Esophagus muscularis mucosa (tissue), 4 donors: ENCODE measurements around the gene EVX2. TPM values are rescaled to one million over a fixed set of nuclear protein-coding genes. Genes with fewer than 3 reads are reported as not detected.
A peak's percentile ranks its signal among the peaks of the same experiment; 100 is the strongest.

Source experiments
- DNase-seq: peaks from one replicate; pipeline ENCODE4 v3.0.0-alpha.2; 2017; ENCODE audit errors: extremely low spot score
- H3K27ac ChIP-seq, 4 donors: fragments of 200-600 bp; sonication (generic); replicated peaks in 1 of 4; 1 replicate in 3 of 4; 2 replicates in 1 of 4; pipeline ENCODE4 v1.5.1; 2016 to 2019; ENCODE audit warnings: mild to moderate bottlenecking in 1 of 4
- H3K27me3 ChIP-seq, 4 donors: fragments of 200-600 bp; sonication (generic); one replicate each; pipeline versions ENCODE4 v1.5.1 to v1.6.0; 2016 to 2019
- H3K36me3 ChIP-seq, 4 donors: fragments of 200-600 bp; sonication (generic); one replicate each; pipeline ENCODE4 v1.5.1; 2016 to 2019
- H3K4me1 ChIP-seq, 4 donors: fragments of 200-600 bp; sonication (generic); one replicate each; pipeline ENCODE4 v1.5.1; 2016 to 2019
- H3K4me3 ChIP-seq, 4 donors: fragments of 200-600 bp; sonication (generic); 1 replicate in 2 of 4; 2 replicates in 2 of 4; pipeline ENCODE4 v1.5.1; 2016 to 2019; ENCODE audit warnings: mild to moderate bottlenecking in 4 of 4, moderate library complexity in 1 of 4
- H3K9me3 ChIP-seq, 4 donors: fragments of 200-600 bp; sonication (generic); 1 replicate in 3 of 4; 2 replicates in 1 of 4; pipeline ENCODE4 v1.5.1; 2016 to 2019
- CTCF ChIP-seq, 3 experiments: fragments of 200-600 bp in 2 of 3; fragments of 450-650 bp in 1 of 3; sonication (generic) in 2 of 3; IDR thresholded peaks; one replicate each; pipeline ENCODE4 v1.5.1; 2017 to 2019; ENCODE audit warnings: antibody characterized with exemption in 3 of 3, mild to moderate bottlenecking in 2 of 3, moderate library complexity in 1 of 3
- EP300 ChIP-seq: sonication (generic); formaldehyde crosslinking; IDR thresholded peaks from one replicate; pipeline ENCODE4 v1.6.1; 2017; ENCODE audit warnings: antibody characterized with exemption
- POLR2A ChIP-seq: fragments of 450-650 bp; IDR thresholded peaks from one replicate; pipeline ENCODE4 v1.6.1; 2017; ENCODE audit warnings: antibody characterized with exemption, moderate library complexity, mild to moderate bottlenecking, low read depth
- POLR2AphosphoS5 ChIP-seq, 2 donors: sonication (generic); formaldehyde crosslinking; IDR thresholded peaks; one replicate each; pipeline ENCODE4 v1.6.1; 2017; ENCODE audit warnings: antibody characterized with exemption in 2 of 2
- WGBS: methylation state at CpG from one replicate; pipeline ENCODE4 v1.1.5; 2018; 5-methylcytosine and 5-hydroxymethylcytosine counted together
- intact Hi-C: fragments of 100-400 bp; cut with DNase I; formaldehyde crosslinking; loops from one replicate; pipeline ENCODE4 v1.15.1; 2023
- total RNA-seq, 4 donors: library from RNA; depleted of rRNA; stranded (reverse); fragments of >200 nt; gene quantifications; one replicate each; pipeline versions ENCODE4 v1.1.0 to v1.2.1, GENCODE V29; 2016

Gene EVX2
- total RNA-seq, 4 donors from 2014 or later = 0.11 TPM; not detected in 3

- 3% methylated on average over 69 of the region's 95 CpGs for WGBS
- peaks cover 8 to 100% (median 90%) of the 10 kb centered on the region in 4 donors for H3K27me3 ChIP-seq
- no peaks in the 10 kb centered on the region for H3K9me3 ChIP-seq
- no peak within 1 kb of the TSS for H3K27ac ChIP-seq
- DNase-seq = no peak
- H3K4me1 ChIP-seq = peaks cover 25 to 46% (median 43%) of the 10 kb centered on the region in 4 donors
- H3K36me3 ChIP-seq = no peaks in the 10 kb centered on the region
- H3K4me3 ChIP-seq = peak within 1 kb of the TSS; percentile 31 to 52 (median 45)
- TF ChIP-seq CTCF (IDR thresholded peaks at IDR 0.05) (no peak), POLR2AphosphoS5 (IDR thresholded peaks at IDR 0.05) (no peak), EP300 (no peak)
- intact Hi-C loops = no loop called here
Measured at GRCh38 chr2:176092270-176093144, 8.7 kb upstream of the EVX2 start, which contains the start of gene HOXD13. Gene HOXD13, plus strand, starts transcription at chr2:176092721. Its CDS starts 170 bp downstream, at chr2:176092891.

DNA sequence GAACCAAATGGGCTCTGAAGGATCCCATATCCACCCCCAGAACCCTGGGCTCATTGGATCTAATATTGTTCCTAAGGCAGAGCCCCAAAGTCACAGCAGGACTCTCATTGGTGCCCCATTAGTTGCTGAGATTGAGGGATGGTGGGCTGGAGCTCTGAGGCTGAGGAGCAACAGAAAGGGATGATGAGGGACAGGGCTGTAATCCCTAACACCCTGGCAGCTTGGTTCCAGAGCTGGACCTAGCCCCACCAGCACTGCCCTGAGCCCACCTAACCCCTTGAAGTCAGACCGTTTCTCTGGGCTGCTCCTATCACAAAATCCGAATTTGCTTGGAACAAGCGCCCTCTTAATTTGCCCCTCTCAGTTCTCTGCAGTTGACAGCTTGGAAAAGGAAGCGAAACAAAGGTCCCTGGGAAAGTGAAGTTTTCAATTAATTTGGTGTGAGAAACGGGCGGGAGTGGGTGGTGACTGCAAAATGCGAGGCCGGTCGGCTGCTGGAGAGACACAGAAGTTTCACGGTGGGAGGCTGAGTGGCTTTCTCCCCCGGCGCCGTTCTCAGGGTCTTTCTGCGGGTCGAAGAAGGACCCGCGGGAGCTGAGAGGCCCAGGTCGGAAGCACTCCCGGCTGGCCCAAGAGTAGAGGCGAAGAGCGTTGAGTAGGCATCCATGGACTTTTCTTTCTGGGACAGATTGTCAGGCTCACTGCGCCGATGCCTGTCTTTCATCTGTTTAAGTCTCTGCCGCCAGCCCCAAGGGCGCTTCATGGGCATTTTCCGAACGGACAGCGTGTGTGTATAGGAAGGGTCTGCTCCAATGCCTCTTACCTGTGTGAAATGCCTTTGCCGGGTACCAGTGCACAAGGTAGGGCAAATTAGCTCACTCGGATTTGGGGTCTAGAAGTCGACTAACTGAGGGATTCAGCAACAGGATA lies 7.8 kb upstream of the EVX2 start:
- intact Hi-C loops = no loop called here
- TF ChIP-seq POLR2A = no peak
- Histone ChIP-seq H3K27me3 (peaks cover 8 to 100% (median 89%) of the 10 kb centered on the region in 4 donors), H3K9me3 (no peaks in the 10 kb centered on the region), H3K36me3 (no peaks in the 10 kb centered on the region), H3K27ac (no peak overlapping the region), H3K4me3 (no peak overlapping the region), H3K4me1 (peaks cover 16 to 37% (median 34%) of the 10 kb centered on the region in 4 donors)
- DNase-seq = no peak
- WGBS = 6% methylated on average over 28 of the region's 31 CpGs

DNA sequence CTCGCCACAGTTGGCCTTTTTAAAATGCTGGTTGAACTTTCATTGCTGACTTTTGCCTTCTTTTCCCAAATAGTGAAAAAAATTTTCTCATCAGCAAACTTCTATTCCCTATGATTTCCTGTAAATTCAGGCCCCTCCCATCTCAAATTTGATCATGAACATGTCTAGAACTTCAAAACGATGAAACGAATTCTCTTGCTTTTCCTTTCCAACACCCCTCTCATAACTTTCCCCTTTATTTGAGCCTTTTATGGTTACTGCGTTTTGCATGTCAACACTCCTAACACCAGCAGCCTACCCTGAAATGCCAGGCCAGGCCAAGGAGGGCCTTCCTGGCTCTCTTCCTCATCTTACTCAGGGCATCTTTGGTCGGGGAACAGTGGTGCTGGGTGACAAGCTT lies 7.1 kb upstream of the EVX2 start:
- Histone ChIP-seq H3K4me1 (peaks cover 20 to 39% (median 36%) of the 10 kb centered on the region in 4 donors), H3K27me3 (peaks cover 8 to 100% (median 89%) of the 10 kb centered on the region in 4 donors)
- TF ChIP-seq POLR2A (no peak), EP300 (no peak), POLR2AphosphoS5 (IDR thresholded peaks at IDR 0.05) (no peak), CTCF (IDR thresholded peaks at IDR 0.05) (no peak)

DNA sequence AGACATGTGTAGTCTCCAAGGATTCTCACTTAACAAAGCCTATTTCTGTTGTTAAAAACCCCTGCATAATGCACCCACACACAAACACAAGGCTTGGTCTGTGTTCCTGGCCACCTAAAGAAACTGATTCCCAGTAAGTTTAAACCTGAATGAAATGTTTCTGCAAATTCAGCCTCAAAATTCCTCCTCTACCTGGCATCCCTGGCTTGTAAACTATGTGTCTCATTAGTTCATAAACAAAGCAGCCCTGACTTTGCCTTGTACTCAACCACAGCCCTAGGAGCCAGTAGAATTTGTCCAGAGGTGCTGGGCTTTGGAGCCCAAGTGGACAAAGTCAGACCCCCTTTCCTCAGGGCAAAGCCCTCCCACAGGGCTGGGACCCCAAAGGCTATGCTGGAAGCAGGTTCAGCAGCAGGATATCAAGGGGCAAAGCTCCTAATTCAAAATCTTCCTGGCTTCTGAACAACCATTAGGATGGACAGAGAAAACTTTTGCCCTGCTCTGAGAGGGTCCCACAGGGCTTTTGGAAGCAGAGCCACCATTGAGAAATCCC lies 6.2 kb upstream of the EVX2 start:
- TF ChIP-seq CTCF (IDR thresholded peaks at IDR 0.05) (no peak), EP300 (no peak), POLR2A (no peak), POLR2AphosphoS5 (IDR thresholded peaks at IDR 0.05) (no peak)
- no peaks in the 10 kb centered on the region for H3K36me3 ChIP-seq
- H3K27me3 ChIP-seq = peaks cover 8 to 100% (median 89%) of the 10 kb centered on the region in 4 donors
- H3K4me3 ChIP-seq = no peak overlapping the region
- peaks cover 21 to 48% (median 45%) of the 10 kb centered on the region in 4 donors for H3K4me1 ChIP-seq
- no peak overlapping the region for H3K27ac ChIP-seq
- no peak for DNase-seq
- no peaks in the 10 kb centered on the region for H3K9me3 ChIP-seq
- intact Hi-C loops = loop anchor here (10.0 kb wide), 1 partner anchor 1755 kb away; the partner anchor contains the start of gene SP9

More for the DNA sequence above, 7.1 kb upstream of the EVX2 start:
- Histone ChIP-seq H3K27ac (no peak overlapping the region), H3K4me3 (no peak overlapping the region), H3K9me3 (no peaks in the 10 kb centered on the region), H3K36me3 (no peaks in the 10 kb centered on the region)
- intact Hi-C loops = no loop called here
- no peak for DNase-seq
- WGBS = 29% methylated on average over 5 of the region's 5 CpGs
